IMR-90 (cell line): ENCODE data around the gene ZFX.

Source experiments
- ELK1 ChIP-seq: fragments of 150-350 bp; IDR thresholded peaks from 2 replicates; pipeline ENCODE4 v1.6.1; 2016; ENCODE audit warnings: low read depth, mild to moderate bottlenecking, low read length, moderate library complexity, borderline replicate concordance
- MAZ ChIP-seq: IDR thresholded peaks from 2 replicates; pipeline ENCODE4 v1.6.1; 2012; ENCODE audit warnings: low read depth, mild to moderate bottlenecking, low read length, improper control_type of control experiment, moderate library complexity, borderline replicate concordance
- NFE2L2 ChIP-seq: fragments of 150-350 bp; IDR thresholded peaks from 2 replicates; pipeline ENCODE4 v1.6.1; 2016; ENCODE audit warnings: low read depth, mild to moderate bottlenecking, low read length
- POLR2A ChIP-seq: IDR thresholded peaks from 2 replicates; pipeline ENCODE4 v1.6.1; 2012; ENCODE audit warnings: mild to moderate bottlenecking, low read depth, low read length
- RFX5 ChIP-seq: IDR thresholded peaks from 2 replicates; pipeline ENCODE4 v1.8.0; 2012; ENCODE audit warnings: low read depth, mild to moderate bottlenecking, low read length, moderate library complexity
- TF ChIP-seq, protein P1 (sequence below): conservative IDR thresholded peaks from 2 replicates; pipeline ENCODE4 v1.5.1; 2012; ENCODE audit warnings: mild to moderate bottlenecking, low read depth, low read length, improper control_type of control experiment

GRCh38 chrX:24131476-24131875 lies 18.1 kb upstream of the ZFX start:
- TF ChIP-seq, protein P1, sequence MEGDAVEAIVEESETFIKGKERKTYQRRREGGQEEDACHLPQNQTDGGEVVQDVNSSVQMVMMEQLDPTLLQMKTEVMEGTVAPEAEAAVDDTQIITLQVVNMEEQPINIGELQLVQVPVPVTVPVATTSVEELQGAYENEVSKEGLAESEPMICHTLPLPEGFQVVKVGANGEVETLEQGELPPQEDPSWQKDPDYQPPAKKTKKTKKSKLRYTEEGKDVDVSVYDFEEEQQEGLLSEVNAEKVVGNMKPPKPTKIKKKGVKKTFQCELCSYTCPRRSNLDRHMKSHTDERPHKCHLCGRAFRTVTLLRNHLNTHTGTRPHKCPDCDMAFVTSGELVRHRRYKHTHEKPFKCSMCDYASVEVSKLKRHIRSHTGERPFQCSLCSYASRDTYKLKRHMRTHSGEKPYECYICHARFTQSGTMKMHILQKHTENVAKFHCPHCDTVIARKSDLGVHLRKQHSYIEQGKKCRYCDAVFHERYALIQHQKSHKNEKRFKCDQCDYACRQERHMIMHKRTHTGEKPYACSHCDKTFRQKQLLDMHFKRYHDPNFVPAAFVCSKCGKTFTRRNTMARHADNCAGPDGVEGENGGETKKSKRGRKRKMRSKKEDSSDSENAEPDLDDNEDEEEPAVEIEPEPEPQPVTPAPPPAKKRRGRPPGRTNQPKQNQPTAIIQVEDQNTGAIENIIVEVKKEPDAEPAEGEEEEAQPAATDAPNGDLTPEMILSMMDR, result no peak
- TF ChIP-seq RFX5 (no peak), NFE2L2 (no peak), POLR2A (no peak), MAZ (no peak), ELK1 (no peak)
